DOHH2 (cell line): ENCODE results near the gene CYP1A2.
A peak's percentile ranks its signal among the peaks of the same experiment; 100 is the strongest.

ENCODE experiments used
- H3F3A ChIP-seq: fragments of 200-600 bp; sonication (generic), shearing (Covaris generic); 2 replicates; pipeline ENCODE4 v1.6.0; 2016; ENCODE audit warnings: antibody characterized with exemption, mild to moderate bottlenecking; ENCODE audit not compliant: control insufficient read depth, insufficient read depth
- H3K27ac ChIP-seq: fragments of 200-600 bp; sonication (generic); 2 replicates; pipeline ENCODE4 v1.5.1; 2014; ENCODE audit warnings: low read depth, mild to moderate bottlenecking, low read length, moderate library complexity
- H3K27me3 ChIP-seq: fragments of 200-600 bp; sonication (generic); 2 replicates; pipeline ENCODE4 v1.6.1; 2014; ENCODE audit warnings: mild to moderate bottlenecking, low read length, mixed read lengths; ENCODE audit not compliant: control insufficient read depth
- H3K36me3 ChIP-seq: fragments of 200-600 bp; sonication (generic); 2 replicates; pipeline ENCODE4 v1.6.1; 2014; ENCODE audit warnings: mild to moderate bottlenecking, low read length, moderate library complexity, mixed read lengths; ENCODE audit not compliant: control insufficient read depth
- H3K4me1 ChIP-seq: fragments of 200-600 bp; sonication (generic); 2 replicates; pipeline ENCODE4 v1.6.1; 2014; ENCODE audit warnings: mild to moderate bottlenecking, low read length, mixed read lengths; ENCODE audit not compliant: control insufficient read depth
- H3K4me2 ChIP-seq: fragments of 200-600 bp; sonication (generic); 2 replicates; pipeline ENCODE4 v1.6.0; 2014; ENCODE audit warnings: mild to moderate bottlenecking, low read length, moderate library complexity
- H3K4me3 ChIP-seq: fragments of 200-600 bp; sonication (generic); 2 replicates; pipeline ENCODE4 v1.5.1; 2014; ENCODE audit warnings: mild to moderate bottlenecking, low read length, mixed read lengths
- H3K79me2 ChIP-seq: fragments of 200-600 bp; sonication (generic); 2 replicates; pipeline ENCODE4 v1.6.1; 2014; ENCODE audit warnings: mild to moderate bottlenecking, low read length, mixed read lengths; ENCODE audit not compliant: control insufficient read depth
- H3K9me2 ChIP-seq: fragments of 200-600 bp; sonication (generic); replicated peaks from 2 replicates; pipeline ENCODE4 v1.6.1; 2014; ENCODE audit warnings: mild to moderate bottlenecking, low read length, mixed read lengths; ENCODE audit not compliant: control insufficient read depth
- H3K9me3 ChIP-seq: fragments of 200-600 bp; sonication (generic); 2 replicates; pipeline ENCODE4 v1.6.1; 2014; ENCODE audit warnings: antibody characterized with exemption, low read length, mixed read lengths; ENCODE audit not compliant: control insufficient read depth, insufficient read depth
- H4K20me1 ChIP-seq: fragments of 200-600 bp; sonication (generic); 2 replicates; pipeline ENCODE4 v1.6.0; 2014; ENCODE audit warnings: low read depth, mild to moderate bottlenecking, antibody characterized with exemption, low read length, moderate library complexity; ENCODE audit not compliant: control insufficient read depth, insufficient read depth
- CTCF ChIP-seq: fragments of 200-600 bp; sonication (generic); IDR thresholded peaks from one replicate; pipeline ENCODE4 v1.5.1; 2014; ENCODE audit warnings: antibody characterized with exemption, mild to moderate bottlenecking, low read depth, low read length; ENCODE audit not compliant: poor library complexity, severe bottlenecking
- EZH2phosphoT487 ChIP-seq: fragments of 200-600 bp; sonication (generic); IDR thresholded peaks from 2 replicates; pipeline ENCODE4 v1.6.1; 2017; ENCODE audit warnings: borderline replicate concordance, mild to moderate bottlenecking, antibody characterized with exemption, low read length, moderate library complexity, mixed read lengths

Gene CYP1A2

GRCh38 chr15:74724570-74725224 lies 23.9 kb upstream of the CYP1A2 start:
- Histone ChIP-seq H3K9me3 (no peaks in the 10 kb centered on the region), H4K20me1 (no peaks in the 10 kb centered on the region), H3F3A (no peaks in the 10 kb centered on the region), H3K4me3 (no peak overlapping the region), H3K4me2 (no peak overlapping the region), H3K9me2 (no peaks in the 10 kb centered on the region), H3K36me3 (no peaks in the 10 kb centered on the region), H3K79me2 (no peaks in the 10 kb centered on the region), H3K27ac (no peak overlapping the region), H3K4me1 (peaks cover 9% of the 10 kb centered on the region; the same call in 1 of the 2 replicates), H3K27me3 (peaks cover 40% of the 10 kb centered on the region)
- TF ChIP-seq EZH2phosphoT487 (no peak), CTCF (no peak)

- H3K4me3 ChIP-seq = peak within 1 kb of the TSS; percentile 61
- H3K9me2 ChIP-seq = no peaks in the 10 kb centered on the region
- TF ChIP-seq EZH2phosphoT487 (no peak), CTCF (no peak)
- no peaks in the 10 kb centered on the region for H3K79me2 ChIP-seq
- H3K4me2 ChIP-seq = peak within 1 kb of the TSS; percentile 68
- H3K36me3 ChIP-seq = no peaks in the 10 kb centered on the region
- H3K9me3 ChIP-seq = no peaks in the 10 kb centered on the region
- no peaks in the 10 kb centered on the region for H3F3A ChIP-seq
- H3K27ac ChIP-seq = no peak within 1 kb of the TSS
- H4K20me1 ChIP-seq = no peaks in the 10 kb centered on the region
- H3K27me3 ChIP-seq = peaks cover 40% of the 10 kb centered on the region
- peaks cover 9% of the 10 kb centered on the region; the same call in 1 of the 2 replicates for H3K4me1 ChIP-seq
Observed at GRCh38 chr15:74725225-74725774, 23.3 kb upstream of the CYP1A2 start, which contains the start of gene CYP1A1. CYP1A1 (minus strand) TSS chr15:74725528; CDS start chr15:74723097, 2,431 bp downstream.

GRCh38 chr15:74725845-74726773 lies 22.5 kb upstream of the CYP1A2 start:
- no peaks in the 10 kb centered on the region for H3K79me2 ChIP-seq
- H3K36me3 ChIP-seq = no peaks in the 10 kb centered on the region
- H3K4me3 ChIP-seq = peak overlapping the region; percentile 61
- peaks cover 9% of the 10 kb centered on the region; the same call in 1 of the 2 replicates for H3K4me1 ChIP-seq
- no peaks in the 10 kb centered on the region for H4K20me1 ChIP-seq
- H3K9me3 ChIP-seq = no peaks in the 10 kb centered on the region
- TF ChIP-seq EZH2phosphoT487 = no peak; the same call in 1 of the 2 replicates
- no peak for TF ChIP-seq CTCF
- H3K27me3 ChIP-seq = peaks cover 40% of the 10 kb centered on the region
- H3K4me2 ChIP-seq = peak overlapping the region; percentile 68
- H3K27ac ChIP-seq = no peak overlapping the region
- no peaks in the 10 kb centered on the region for H3K9me2 ChIP-seq
- no peaks in the 10 kb centered on the region for H3F3A ChIP-seq
